ENCODE measurements around the gene TAS2R10. TPM values are rescaled to one million over a fixed set of nuclear protein-coding genes. Genes with fewer than 3 reads are reported as not detected.

TAS2R10 gene
- total and polyA plus RNA-seq, 2 of the 8 experiments (the other 6 are each of a cell fraction or from before 2014, with no cell fraction given) = 0.08 TPM; not detected in 1

DNA sequence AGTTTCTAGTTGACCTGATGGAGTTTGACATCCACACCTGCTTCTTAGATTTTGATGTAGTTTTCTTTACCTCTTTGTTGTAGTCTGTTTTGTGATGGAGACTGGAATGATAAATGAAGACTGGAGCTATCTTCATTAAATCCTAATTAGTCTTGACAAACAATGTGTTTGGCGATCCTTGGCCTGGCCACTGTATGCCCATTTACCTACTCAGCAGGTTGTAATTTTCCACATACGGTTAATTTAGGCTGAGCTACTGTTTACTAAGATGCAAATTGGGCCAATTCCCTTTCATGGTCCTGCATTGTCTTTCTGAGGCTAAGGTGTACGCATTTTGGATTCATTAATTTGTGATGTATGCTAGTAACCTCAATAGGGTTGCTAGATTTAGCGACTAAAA lies 23.6 kb downstream of the TAS2R10 start, which contains the start of gene TAS2R7 (continued):
- no peak for TF ChIP-seq POLR2A (IDR thresholded peaks at IDR 0.05; ENCODE audit: control extremely low read depth in 1 of 2, low read depth in 2 of 2, low read length in 2 of 2)
- no peak for TF ChIP-seq GABPA (IDR thresholded peaks at IDR 0.05; ENCODE audit: borderline replicate concordance, insufficient read depth, low read length)
- TF ChIP-seq SP2 (IDR thresholded peaks at IDR 0.05; ENCODE audit: low read length) = no peak
- TF ChIP-seq RBBP5 (IDR thresholded peaks at IDR 0.05; ENCODE audit: borderline replicate concordance, low read depth, low read length) = no peak
- TF ChIP-seq, protein P1, sequence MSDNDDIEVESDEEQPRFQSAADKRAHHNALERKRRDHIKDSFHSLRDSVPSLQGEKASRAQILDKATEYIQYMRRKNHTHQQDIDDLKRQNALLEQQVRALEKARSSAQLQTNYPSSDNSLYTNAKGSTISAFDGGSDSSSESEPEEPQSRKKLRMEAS (IDR thresholded peaks at IDR 0.05) = no peak

Data from H1 (cell line).